HG02798 (cell line): ENCODE data around the gene OR6V1.

ENCODE experiments used
- ATAC-seq: cut with Tn5 transposase; IDR thresholded peaks from one replicate; pipeline ENCODE4 v1.9.1; 2021; ENCODE audit warnings: mild to moderate bottlenecking; ENCODE audit not compliant: unreplicated experiment, poor library complexity

Gene OR6V1

GRCh38 chr7:143052041-143052440, at the start of gene OR6V1:
TSS of gene OR6V1 (plus strand) at chr7:143052341. CDS start at chr7:143052341, 0 bp downstream.
- no peak for ATAC-seq

GRCh38 chr7:143002898-143003297, 49.2 kb upstream of the OR6V1 start:
- no peak for ATAC-seq

GRCh38 chr7:143003393-143004051, 48.6 kb upstream of the OR6V1 start:
- ATAC-seq: peak; percentile 58

GRCh38 chr7:143005632-143006260, 46.4 kb upstream of the OR6V1 start:
- no peak for ATAC-seq

- peak; percentile 91 for ATAC-seq
These were observed 43.9 kb upstream of the OR6V1 start for GRCh38 chr7:143008007-143008901.

- no peak for ATAC-seq
These were observed 40.1 kb upstream of the OR6V1 start for GRCh38 chr7:143012001-143012400.

- no peak for ATAC-seq
These were observed 39.7 kb upstream of the OR6V1 start for GRCh38 chr7:143012409-143012808.

GRCh38 chr7:143013473-143013872, 38.7 kb upstream of the OR6V1 start:
- ATAC-seq: no peak

- no peak for ATAC-seq
These were observed 38.2 kb upstream of the OR6V1 start for GRCh38 chr7:143013893-143014292.

- peak; percentile 73 for ATAC-seq
These were observed 37.1 kb upstream of the OR6V1 start for GRCh38 chr7:143015084-143015483.

- no peak for ATAC-seq
These were observed 36.1 kb upstream of the OR6V1 start for GRCh38 chr7:143015926-143016490.

- no peak for ATAC-seq
These were observed 35.1 kb upstream of the OR6V1 start for GRCh38 chr7:143016996-143017395.

GRCh38 chr7:143018931-143019330, 33.2 kb upstream of the OR6V1 start:
- ATAC-seq: no peak

- ATAC-seq: no peak
These were observed 29.1 kb upstream of the OR6V1 start for GRCh38 chr7:143023047-143023446.

GRCh38 chr7:143025371-143025770, 26.8 kb upstream of the OR6V1 start:
- ATAC-seq: no peak

GRCh38 chr7:143027032-143027431, 25.1 kb upstream of the OR6V1 start, which contains the start of gene OR9A2:
TSS of gene OR9A2 (minus strand) at chr7:143027132. CDS start at chr7:143027132, 0 bp downstream.
- no peak for ATAC-seq

GRCh38 chr7:143027683-143028082, 24.5 kb upstream of the OR6V1 start:
- no peak for ATAC-seq

GRCh38 chr7:143038635-143039034, 13.5 kb upstream of the OR6V1 start:
- no peak for ATAC-seq

GRCh38 chr7:143040209-143040715, 11.9 kb upstream of the OR6V1 start:
- no peak for ATAC-seq

- no peak for ATAC-seq
These were observed 10.8 kb upstream of the OR6V1 start for GRCh38 chr7:143041346-143041745.
